HG03571 (cell line): ENCODE data around the gene ARHGAP45.

Experiments
- ATAC-seq: cut with Tn5 transposase; IDR thresholded peaks from one replicate; pipeline ENCODE4 v1.9.1; 2021; ENCODE audit not compliant: unreplicated experiment

ARHGAP45 gene

GRCh38 chr19:1130771-1131717 is 64.1 kb downstream of the ARHGAP45 start:
- ATAC-seq = no peak

GRCh38 chr19:1131718-1132551 is 65.0 kb downstream of the ARHGAP45 start:
- peak; percentile 43 for ATAC-seq

GRCh38 chr19:1132552-1133383 is 65.8 kb downstream of the ARHGAP45 start:
- ATAC-seq = peak; percentile 10

- ATAC-seq = peak; percentile 39
Measured at GRCh38 chr19:1133471-1133929, 66.5 kb downstream of the ARHGAP45 start.

DNA sequence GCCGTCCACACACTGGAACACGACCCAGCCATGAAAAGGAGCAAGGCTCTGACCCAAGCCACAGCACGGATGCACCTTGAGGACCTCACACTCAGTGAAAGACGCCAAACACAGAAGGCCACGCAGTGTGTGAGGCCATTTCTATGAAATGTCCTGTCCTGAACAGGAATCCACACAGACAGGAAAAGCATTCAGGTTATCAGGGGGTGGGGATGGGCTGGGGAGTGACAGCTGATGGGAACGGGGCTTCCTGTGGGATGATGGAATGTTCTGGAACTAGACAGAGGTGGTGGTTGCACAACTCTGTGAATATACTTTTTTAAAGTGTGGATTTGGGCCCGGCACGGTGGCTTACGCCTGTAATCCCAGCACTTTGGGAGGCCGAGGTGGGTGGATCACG is 67.5 kb downstream of the ARHGAP45 start:
- no peak for ATAC-seq

- no peak for ATAC-seq
Measured at GRCh38 chr19:1135454-1135853, 68.5 kb downstream of the ARHGAP45 start.

DNA sequence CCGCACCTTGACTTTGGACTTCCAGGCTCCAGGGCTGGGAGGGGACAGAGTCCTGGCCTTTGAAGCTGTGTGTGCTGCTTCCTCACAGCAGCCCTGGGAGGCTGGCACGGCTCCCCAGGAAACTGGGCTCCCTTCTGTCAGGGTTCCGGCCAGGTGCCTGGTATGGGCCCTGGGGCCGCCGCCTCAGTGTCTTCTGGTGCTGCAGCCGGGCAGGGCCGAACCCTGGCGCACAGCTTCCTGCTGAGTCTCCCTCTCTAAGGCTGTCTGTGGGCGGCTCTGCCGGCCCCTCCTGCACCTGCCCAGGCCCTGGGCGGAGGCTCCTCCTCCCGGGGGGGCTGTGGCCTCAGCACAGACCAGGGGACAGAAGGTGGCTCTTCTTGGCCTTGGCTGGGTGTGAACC is 69.2 kb downstream of the ARHGAP45 start:
- ATAC-seq = no peak
